WTC11 (cell line): ENCODE measurements around the gene SNTB2. TPM values are rescaled to one million over a fixed set of nuclear protein-coding genes. Genes with fewer than 3 reads are reported as not detected.

Experiments
- ATAC-seq: fragments of 200-7000 bp; cut with Tn5 transposase; 2 replicates; pipeline ENCODE4 v1.10.0; 2021; ENCODE audit warnings: mild to moderate bottlenecking, moderate library complexity
- CTCF ChIA-PET: fragments of 300-600 bp; sonication (Branson Sonifier 250); formaldehyde crosslinking; loops from one replicate; lab custom pipeline; 2021; ENCODE audit warnings: antibody characterized with exemption; lab: Charles Lee
- POLR2A ChIA-PET: fragments of 350-600 bp; sonication (Branson Sonifier 250); formaldehyde crosslinking; loops from one replicate; lab custom pipeline; 2021; ENCODE audit warnings: antibody characterized with exemption; lab: Charles Lee
- DNase-seq: peaks from one replicate; pipeline ENCODE4 v3.0.0; 2021; ENCODE audit warnings: low spot score
- H3K27ac Mint-ChIP-seq: 2 replicates; pipeline ENCODE4 v1.8.0; 2021; ENCODE audit warnings: mixed read lengths
- H3K27me3 Mint-ChIP-seq: 2 replicates; pipeline ENCODE4 v1.8.0; 2021; ENCODE audit warnings: low read depth, mild to moderate bottlenecking, moderate library complexity, mixed read lengths
- H3K36me3 Mint-ChIP-seq: 2 replicates; pipeline ENCODE4 v1.8.0; 2021; ENCODE audit warnings: mixed read lengths
- H3K4me1 Mint-ChIP-seq: 2 replicates; pipeline ENCODE4 v1.8.0; 2022; ENCODE audit warnings: mixed read lengths
- H3K4me3 Mint-ChIP-seq: 2 replicates; pipeline ENCODE4 v1.8.0; 2021; ENCODE audit warnings: mild to moderate bottlenecking, moderate library complexity, mixed read lengths
- H3K9me3 Mint-ChIP-seq: 2 replicates; pipeline ENCODE4 v1.8.0; 2021; ENCODE audit warnings: mixed read lengths
- NFATC4 ChIP-seq: fragments of 250-450 bp; sonication (Bioruptor Pico); IDR thresholded peaks from 2 replicates; pipeline ENCODE4 v1.9.0; 2021; ENCODE audit warnings: mild to moderate bottlenecking
- RELA ChIP-seq: sonication (generic); formaldehyde crosslinking; IDR thresholded peaks from 2 replicates; pipeline ENCODE4 v1.8.1; 2022; ENCODE audit warnings: missing genetic modification reagents, mild to moderate bottlenecking, borderline replicate concordance
- SP1 ChIP-seq: sonication (generic); formaldehyde crosslinking; conservative IDR thresholded peaks from 2 replicates; pipeline ENCODE4 v1.8.1; 2022; ENCODE audit warnings: missing genetic modification reagents
- ZNF121 ChIP-seq: sonication (generic); formaldehyde crosslinking; IDR thresholded peaks from 2 replicates; pipeline ENCODE4 v1.8.0; 2023; ENCODE audit warnings: missing genetic modification reagents
- ZNF219 ChIP-seq: sonication (generic); formaldehyde crosslinking; IDR thresholded peaks from 2 replicates; pipeline ENCODE4 v1.8.0; 2023; ENCODE audit warnings: missing genetic modification reagents, mild to moderate bottlenecking, borderline replicate concordance
- total RNA-seq: library from RNA; stranded (reverse); gene quantifications from 3 replicates; pipeline ENCODE4 v1.2.3, GENCODE V29; 2021
- TF ChIP-seq, protein P1 (sequence below): fragments of 250-450 bp; sonication (Bioruptor Pico); IDR thresholded peaks from 2 replicates; pipeline ENCODE4 v1.9.0; 2021; ENCODE audit warnings: mild to moderate bottlenecking
- TF ChIP-seq, protein P2 (sequence below): fragments of 200-600 bp; IDR thresholded peaks from 2 replicates; pipeline ENCODE4 v1.8.0; 2022; ENCODE audit warnings: antibody characterized with exemption
- TF ChIP-seq, protein P3 (sequence below): sonication (generic); formaldehyde crosslinking; IDR thresholded peaks from 2 replicates; pipeline ENCODE4 v1.8.0; 2022; ENCODE audit warnings: mild to moderate bottlenecking, missing genetic modification reagents
- TF ChIP-seq, protein P4 (sequence below): fragments of 250-450 bp; sonication (Bioruptor Pico); IDR thresholded peaks from 2 replicates; pipeline ENCODE4 v1.9.0; 2021; ENCODE audit warnings: mild to moderate bottlenecking
- TF ChIP-seq, protein P5 (sequence below): sonication (generic); formaldehyde crosslinking; IDR thresholded peaks from 2 replicates; pipeline ENCODE4 v1.8.1; 2022; ENCODE audit warnings: mild to moderate bottlenecking, moderate library complexity, missing genetic modification reagents
- TF ChIP-seq, protein P6 (sequence below): sonication (generic); formaldehyde crosslinking; IDR thresholded peaks from 2 replicates; pipeline ENCODE4 v1.8.0; 2022; ENCODE audit warnings: mild to moderate bottlenecking, missing genetic modification reagents
- TF ChIP-seq, protein P7 (sequence below): fragments of 250-450 bp; sonication (Bioruptor Pico); IDR thresholded peaks from 2 replicates; pipeline ENCODE4 v1.9.0; 2021; ENCODE audit warnings: moderate library complexity, mild to moderate bottlenecking, inconsistent platforms, borderline replicate concordance
- TF ChIP-seq, protein P8 (sequence below): sonication (generic); formaldehyde crosslinking; IDR thresholded peaks from 2 replicates; pipeline ENCODE4 v1.8.1; 2023; ENCODE audit warnings: mild to moderate bottlenecking, missing genetic modification reagents
- TF ChIP-seq, protein P9 (sequence below): sonication (generic); formaldehyde crosslinking; IDR thresholded peaks from 2 replicates; pipeline ENCODE4 v1.8.1; 2023; ENCODE audit warnings: mild to moderate bottlenecking, missing genetic modification reagents, borderline replicate concordance

Gene SNTB2
- total RNA-seq, 1 experiment from 2014 or later, result 23.7 TPM

DNA sequence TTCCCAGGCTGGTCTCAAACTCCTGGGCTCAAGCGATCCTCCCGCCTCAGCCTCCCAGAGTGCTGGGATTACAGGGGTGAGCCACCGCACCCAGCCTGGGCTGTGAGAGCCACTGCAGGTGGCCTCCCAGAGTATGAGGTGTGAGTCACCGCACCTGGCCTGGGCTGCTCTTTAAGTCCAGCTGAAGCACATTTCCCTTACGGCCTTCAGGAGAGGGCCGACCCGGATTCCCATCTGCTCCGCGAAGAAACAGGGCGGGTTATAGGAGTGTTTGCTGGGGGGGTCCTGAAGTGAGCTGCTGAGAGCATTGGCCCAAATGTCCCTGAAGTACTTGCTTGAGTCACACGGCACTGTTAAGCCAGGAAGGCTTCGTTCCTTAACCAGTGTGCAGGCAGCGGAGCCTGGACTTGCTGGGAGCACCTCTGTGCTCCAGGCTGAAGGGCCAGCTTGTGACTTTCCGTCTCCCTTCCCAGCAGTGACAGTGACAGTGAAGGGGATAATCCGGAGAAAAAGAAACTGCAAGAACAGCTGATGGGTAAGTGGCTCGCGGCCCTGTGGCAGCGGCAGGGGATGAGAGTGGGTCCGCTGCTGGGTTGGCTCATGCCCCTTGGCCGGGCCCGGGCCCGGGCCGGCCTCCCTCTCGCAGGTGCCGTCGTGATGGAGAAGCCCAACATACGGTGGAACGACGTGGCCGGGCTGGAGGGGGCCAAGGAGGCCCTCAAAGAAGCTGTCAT is 131.4 kb downstream of the SNTB2 start:
- Mint-ChIP-seq H3K27ac (no peak overlapping the region), H3K27me3 (no peaks in the 10 kb centered on the region), H3K9me3 (no peaks in the 10 kb centered on the region), H3K4me1 (no peaks in the 10 kb centered on the region), H3K4me3 (no peak overlapping the region), H3K36me3 (peaks cover 56% of the 10 kb centered on the region)
- no peak for DNase-seq
- POLR2A ChIA-PET, result interaction anchor here (0.7 kb wide), 1 partner anchor 26 kb away, joined by 3 read pairs; no protein-coding TSS in a partner anchor
- TF ChIP-seq, protein P1, sequence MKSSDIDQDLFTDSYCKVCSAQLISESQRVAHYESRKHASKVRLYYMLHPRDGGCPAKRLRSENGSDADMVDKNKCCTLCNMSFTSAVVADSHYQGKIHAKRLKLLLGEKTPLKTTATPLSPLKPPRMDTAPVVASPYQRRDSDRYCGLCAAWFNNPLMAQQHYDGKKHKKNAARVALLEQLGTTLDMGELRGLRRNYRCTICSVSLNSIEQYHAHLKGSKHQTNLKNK (CRISPR knock-in tag), result no peak
- TF ChIP-seq, protein P2, sequence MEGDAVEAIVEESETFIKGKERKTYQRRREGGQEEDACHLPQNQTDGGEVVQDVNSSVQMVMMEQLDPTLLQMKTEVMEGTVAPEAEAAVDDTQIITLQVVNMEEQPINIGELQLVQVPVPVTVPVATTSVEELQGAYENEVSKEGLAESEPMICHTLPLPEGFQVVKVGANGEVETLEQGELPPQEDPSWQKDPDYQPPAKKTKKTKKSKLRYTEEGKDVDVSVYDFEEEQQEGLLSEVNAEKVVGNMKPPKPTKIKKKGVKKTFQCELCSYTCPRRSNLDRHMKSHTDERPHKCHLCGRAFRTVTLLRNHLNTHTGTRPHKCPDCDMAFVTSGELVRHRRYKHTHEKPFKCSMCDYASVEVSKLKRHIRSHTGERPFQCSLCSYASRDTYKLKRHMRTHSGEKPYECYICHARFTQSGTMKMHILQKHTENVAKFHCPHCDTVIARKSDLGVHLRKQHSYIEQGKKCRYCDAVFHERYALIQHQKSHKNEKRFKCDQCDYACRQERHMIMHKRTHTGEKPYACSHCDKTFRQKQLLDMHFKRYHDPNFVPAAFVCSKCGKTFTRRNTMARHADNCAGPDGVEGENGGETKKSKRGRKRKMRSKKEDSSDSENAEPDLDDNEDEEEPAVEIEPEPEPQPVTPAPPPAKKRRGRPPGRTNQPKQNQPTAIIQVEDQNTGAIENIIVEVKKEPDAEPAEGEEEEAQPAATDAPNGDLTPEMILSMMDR, result no peak
- TF ChIP-seq, protein P3, sequence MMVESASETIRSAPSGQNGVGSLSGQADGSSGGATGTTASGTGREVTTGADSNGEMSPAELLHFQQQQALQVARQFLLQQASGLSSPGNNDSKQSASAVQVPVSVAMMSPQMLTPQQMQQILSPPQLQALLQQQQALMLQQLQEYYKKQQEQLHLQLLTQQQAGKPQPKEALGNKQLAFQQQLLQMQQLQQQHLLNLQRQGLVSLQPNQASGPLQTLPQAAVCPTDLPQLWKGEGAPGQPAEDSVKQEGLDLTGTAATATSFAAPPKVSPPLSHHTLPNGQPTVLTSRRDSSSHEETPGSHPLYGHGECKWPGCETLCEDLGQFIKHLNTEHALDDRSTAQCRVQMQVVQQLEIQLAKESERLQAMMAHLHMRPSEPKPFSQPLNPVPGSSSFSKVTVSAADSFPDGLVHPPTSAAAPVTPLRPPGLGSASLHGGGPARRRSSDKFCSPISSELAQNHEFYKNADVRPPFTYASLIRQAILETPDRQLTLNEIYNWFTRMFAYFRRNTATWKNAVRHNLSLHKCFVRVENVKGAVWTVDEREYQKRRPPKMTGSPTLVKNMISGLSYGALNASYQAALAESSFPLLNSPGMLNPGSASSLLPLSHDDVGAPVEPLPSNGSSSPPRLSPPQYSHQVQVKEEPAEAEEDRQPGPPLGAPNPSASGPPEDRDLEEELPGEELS (CRISPR knock-in tag), result no peak
- TF ChIP-seq, protein P4, sequence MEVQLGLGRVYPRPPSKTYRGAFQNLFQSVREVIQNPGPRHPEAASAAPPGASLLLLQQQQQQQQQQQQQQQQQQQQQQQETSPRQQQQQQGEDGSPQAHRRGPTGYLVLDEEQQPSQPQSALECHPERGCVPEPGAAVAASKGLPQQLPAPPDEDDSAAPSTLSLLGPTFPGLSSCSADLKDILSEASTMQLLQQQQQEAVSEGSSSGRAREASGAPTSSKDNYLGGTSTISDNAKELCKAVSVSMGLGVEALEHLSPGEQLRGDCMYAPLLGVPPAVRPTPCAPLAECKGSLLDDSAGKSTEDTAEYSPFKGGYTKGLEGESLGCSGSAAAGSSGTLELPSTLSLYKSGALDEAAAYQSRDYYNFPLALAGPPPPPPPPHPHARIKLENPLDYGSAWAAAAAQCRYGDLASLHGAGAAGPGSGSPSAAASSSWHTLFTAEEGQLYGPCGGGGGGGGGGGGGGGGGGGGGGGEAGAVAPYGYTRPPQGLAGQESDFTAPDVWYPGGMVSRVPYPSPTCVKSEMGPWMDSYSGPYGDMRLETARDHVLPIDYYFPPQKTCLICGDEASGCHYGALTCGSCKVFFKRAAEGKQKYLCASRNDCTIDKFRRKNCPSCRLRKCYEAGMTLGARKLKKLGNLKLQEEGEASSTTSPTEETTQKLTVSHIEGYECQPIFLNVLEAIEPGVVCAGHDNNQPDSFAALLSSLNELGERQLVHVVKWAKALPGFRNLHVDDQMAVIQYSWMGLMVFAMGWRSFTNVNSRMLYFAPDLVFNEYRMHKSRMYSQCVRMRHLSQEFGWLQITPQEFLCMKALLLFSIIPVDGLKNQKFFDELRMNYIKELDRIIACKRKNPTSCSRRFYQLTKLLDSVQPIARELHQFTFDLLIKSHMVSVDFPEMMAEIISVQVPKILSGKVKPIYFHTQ (CRISPR knock-in tag), result no peak
- TF ChIP-seq, protein P5, sequence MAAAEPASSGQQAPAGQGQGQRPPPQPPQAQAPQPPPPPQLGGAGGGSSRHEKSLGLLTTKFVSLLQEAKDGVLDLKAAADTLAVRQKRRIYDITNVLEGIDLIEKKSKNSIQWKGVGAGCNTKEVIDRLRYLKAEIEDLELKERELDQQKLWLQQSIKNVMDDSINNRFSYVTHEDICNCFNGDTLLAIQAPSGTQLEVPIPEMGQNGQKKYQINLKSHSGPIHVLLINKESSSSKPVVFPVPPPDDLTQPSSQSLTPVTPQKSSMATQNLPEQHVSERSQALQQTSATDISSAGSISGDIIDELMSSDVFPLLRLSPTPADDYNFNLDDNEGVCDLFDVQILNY (CRISPR knock-in tag), result no peak
- no peak for TF ChIP-seq SP1 (CRISPR knock-in tag)
- TF ChIP-seq NFATC4 (CRISPR knock-in tag), result no peak
- no peak for TF ChIP-seq ZNF121 (CRISPR knock-in tag)
- TF ChIP-seq, protein P6, sequence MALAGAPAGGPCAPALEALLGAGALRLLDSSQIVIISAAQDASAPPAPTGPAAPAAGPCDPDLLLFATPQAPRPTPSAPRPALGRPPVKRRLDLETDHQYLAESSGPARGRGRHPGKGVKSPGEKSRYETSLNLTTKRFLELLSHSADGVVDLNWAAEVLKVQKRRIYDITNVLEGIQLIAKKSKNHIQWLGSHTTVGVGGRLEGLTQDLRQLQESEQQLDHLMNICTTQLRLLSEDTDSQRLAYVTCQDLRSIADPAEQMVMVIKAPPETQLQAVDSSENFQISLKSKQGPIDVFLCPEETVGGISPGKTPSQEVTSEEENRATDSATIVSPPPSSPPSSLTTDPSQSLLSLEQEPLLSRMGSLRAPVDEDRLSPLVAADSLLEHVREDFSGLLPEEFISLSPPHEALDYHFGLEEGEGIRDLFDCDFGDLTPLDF (CRISPR knock-in tag), result no peak
- TF ChIP-seq, protein P7, sequence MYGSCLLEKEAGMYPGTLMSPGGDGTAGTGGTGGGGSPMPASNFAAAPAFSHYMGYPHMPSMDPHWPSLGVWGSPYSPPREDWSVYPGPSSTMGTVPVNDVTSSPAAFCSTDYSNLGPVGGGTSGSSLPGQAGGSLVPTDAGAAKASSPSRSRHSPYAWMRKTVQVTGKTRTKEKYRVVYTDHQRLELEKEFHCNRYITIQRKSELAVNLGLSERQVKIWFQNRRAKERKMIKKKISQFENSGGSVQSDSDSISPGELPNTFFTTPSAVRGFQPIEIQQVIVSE (CRISPR knock-in tag), result no peak
- TF ChIP-seq ZNF219 (CRISPR knock-in tag), result no peak
- TF ChIP-seq RELA (CRISPR knock-in tag), result no peak
- TF ChIP-seq, protein P8, sequence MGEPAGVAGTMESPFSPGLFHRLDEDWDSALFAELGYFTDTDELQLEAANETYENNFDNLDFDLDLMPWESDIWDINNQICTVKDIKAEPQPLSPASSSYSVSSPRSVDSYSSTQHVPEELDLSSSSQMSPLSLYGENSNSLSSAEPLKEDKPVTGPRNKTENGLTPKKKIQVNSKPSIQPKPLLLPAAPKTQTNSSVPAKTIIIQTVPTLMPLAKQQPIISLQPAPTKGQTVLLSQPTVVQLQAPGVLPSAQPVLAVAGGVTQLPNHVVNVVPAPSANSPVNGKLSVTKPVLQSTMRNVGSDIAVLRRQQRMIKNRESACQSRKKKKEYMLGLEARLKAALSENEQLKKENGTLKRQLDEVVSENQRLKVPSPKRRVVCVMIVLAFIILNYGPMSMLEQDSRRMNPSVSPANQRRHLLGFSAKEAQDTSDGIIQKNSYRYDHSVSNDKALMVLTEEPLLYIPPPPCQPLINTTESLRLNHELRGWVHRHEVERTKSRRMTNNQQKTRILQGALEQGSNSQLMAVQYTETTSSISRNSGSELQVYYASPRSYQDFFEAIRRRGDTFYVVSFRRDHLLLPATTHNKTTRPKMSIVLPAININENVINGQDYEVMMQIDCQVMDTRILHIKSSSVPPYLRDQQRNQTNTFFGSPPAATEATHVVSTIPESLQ (CRISPR knock-in tag), result no peak
- TF ChIP-seq, protein P9, sequence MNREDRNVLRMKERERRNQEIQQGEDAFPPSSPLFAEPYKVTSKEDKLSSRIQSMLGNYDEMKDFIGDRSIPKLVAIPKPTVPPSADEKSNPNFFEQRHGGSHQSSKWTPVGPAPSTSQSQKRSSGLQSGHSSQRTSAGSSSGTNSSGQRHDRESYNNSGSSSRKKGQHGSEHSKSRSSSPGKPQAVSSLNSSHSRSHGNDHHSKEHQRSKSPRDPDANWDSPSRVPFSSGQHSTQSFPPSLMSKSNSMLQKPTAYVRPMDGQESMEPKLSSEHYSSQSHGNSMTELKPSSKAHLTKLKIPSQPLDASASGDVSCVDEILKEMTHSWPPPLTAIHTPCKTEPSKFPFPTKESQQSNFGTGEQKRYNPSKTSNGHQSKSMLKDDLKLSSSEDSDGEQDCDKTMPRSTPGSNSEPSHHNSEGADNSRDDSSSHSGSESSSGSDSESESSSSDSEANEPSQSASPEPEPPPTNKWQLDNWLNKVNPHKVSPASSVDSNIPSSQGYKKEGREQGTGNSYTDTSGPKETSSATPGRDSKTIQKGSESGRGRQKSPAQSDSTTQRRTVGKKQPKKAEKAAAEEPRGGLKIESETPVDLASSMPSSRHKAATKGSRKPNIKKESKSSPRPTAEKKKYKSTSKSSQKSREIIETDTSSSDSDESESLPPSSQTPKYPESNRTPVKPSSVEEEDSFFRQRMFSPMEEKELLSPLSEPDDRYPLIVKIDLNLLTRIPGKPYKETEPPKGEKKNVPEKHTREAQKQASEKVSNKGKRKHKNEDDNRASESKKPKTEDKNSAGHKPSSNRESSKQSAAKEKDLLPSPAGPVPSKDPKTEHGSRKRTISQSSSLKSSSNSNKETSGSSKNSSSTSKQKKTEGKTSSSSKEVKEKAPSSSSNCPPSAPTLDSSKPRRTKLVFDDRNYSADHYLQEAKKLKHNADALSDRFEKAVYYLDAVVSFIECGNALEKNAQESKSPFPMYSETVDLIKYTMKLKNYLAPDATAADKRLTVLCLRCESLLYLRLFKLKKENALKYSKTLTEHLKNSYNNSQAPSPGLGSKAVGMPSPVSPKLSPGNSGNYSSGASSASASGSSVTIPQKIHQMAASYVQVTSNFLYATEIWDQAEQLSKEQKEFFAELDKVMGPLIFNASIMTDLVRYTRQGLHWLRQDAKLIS (CRISPR knock-in tag), result no peak
- CTCF ChIA-PET, result interaction anchor here (1.0 kb wide), 1 partner anchor 78 kb away, joined by 3 read pairs; no protein-coding TSS in a partner anchor
- ATAC-seq, result no peak
